H1 (cell line): ENCODE results near the gene SIGLEC15. TPM values are rescaled to one million over a fixed set of nuclear protein-coding genes. Genes with fewer than 3 reads are reported as not detected.

Experiments
- EGR1 ChIP-seq: IDR thresholded peaks from 2 replicates; pipeline ENCODE4 v1.6.1; 2011; ENCODE audit warnings: low read depth, low read length, borderline replicate concordance
- RNF2 ChIP-seq: fragments of 200-900, 300-1000 bp; sonication (generic); IDR thresholded peaks from 2 replicates; pipeline ENCODE4 v1.7.1; 2016; ENCODE audit warnings: borderline replicate concordance, low read depth, mild to moderate bottlenecking, antibody characterized with exemption, low read length; ENCODE audit not compliant: poor library complexity, severe bottlenecking; ENCODE audit errors: missing control alignments
- SIN3A ChIP-seq, 2 experiments: IDR thresholded peaks in 1 of 2; conservative IDR thresholded peaks in 1 of 2; 2 replicates each; pipeline ENCODE4 v1.6.1; 2011 to 2012; ENCODE audit warnings: low read length in 2 of 2, improper control_type of control experiment in 1 of 2, low read depth in 1 of 2, mild to moderate bottlenecking in 1 of 2
- SRF ChIP-seq: IDR thresholded peaks from 2 replicates; pipeline ENCODE4 v1.6.1; 2011; ENCODE audit warnings: mild to moderate bottlenecking, low read depth, low read length, moderate library complexity
- polyA plus RNA-seq, 7 experiments: library from polyadenylated mRNA; depleted of rRNA in 3 of 7; stranded (reverse) in 5 of 7; unstranded in 2 of 7; fragments of >200 nt in 5 of 7; fragments of 200-250 nt in 2 of 7; gene quantifications; 1 replicate in 5 of 7; 2 replicates in 1 of 7; 4 replicates in 1 of 7; pipeline versions ENCODE4 v1.2.1 to v1.2.3, GENCODE V29; 2011 to 2013; ENCODE audit warnings: missing spikeins in 2 of 7, mixed read lengths in 2 of 7
- total RNA-seq: library from RNA; stranded (reverse); fragmentation: NEBNext Ultra II Directional; extraction: Animal tissue kit (Norgen Biotek cat#: 25700); gene quantifications from 2 replicates; pipeline ENCODE4 v1.2.1, GENCODE V29; 2021

The SIGLEC15 gene
- total and polyA plus RNA-seq, 2 of the 8 experiments (the other 6 are each of a cell fraction or from before 2014, with no cell fraction given): 0.20 to 0.37 TPM

DNA sequence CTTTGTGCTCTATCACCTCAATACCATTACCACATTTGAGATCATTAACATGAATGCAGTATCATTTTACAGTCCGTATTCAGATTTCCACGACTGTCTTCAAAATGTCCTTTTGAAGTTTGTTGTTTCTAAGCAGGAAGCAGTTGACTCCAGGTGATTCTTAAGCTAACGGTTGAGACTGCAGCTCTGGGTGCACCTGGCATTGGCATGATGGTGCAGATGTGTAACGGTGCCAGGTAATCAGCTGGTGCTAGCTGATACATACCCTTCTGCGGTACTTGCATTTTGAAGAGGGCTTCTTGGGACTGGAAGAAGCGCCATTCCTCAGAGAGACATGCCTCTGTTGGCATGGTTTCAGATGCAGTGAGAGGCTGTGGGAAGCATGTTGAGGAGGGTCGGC lies 19.5 kb downstream of the SIGLEC15 start (continued):
- TF ChIP-seq SRF (no peak), RNF2 (no peak), SIN3A (conservative IDR thresholded peaks at IDR 0.05 in 1 of 2, IDR thresholded peaks at IDR 0.05 in 1 of 2; ENCODE audit: low read depth in 1 of 2, low read length in 2 of 2) (no peak), EGR1 (no peak)
